Measurements from ENCODE around the gene CTDSPL.

CTDSPL gene

GRCh38 chr3:37885814-37886213 is 24.1 kb downstream of the CTDSPL start:
- H3K4me3 ChIP-seq (replicated peaks; ENCODE audit: insufficient read depth, low read length), result no peak overlapping the region
- no peak for DNase-seq (ENCODE audit: low read depth in 1 of 2, low spot score in 1 of 2)
- TF ChIP-seq GABPA (IDR thresholded peaks at IDR 0.05; ENCODE audit: low read depth) (no peak), SPI1 (IDR thresholded peaks at IDR 0.05; ENCODE audit: borderline replicate concordance, low read depth) (no peak), CTCF (IDR thresholded peaks at IDR 0.05; ENCODE audit: insufficient read depth, low read length) (no peak), REST (IDR thresholded peaks at IDR 0.05; ENCODE audit: insufficient replicate concordance, low read depth) (no peak), POLR2AphosphoS5 (IDR thresholded peaks at IDR 0.05; ENCODE audit: low read depth) (no peak)
- peaks cover 10% of the 10 kb centered on the region for H3K27me3 ChIP-seq (ENCODE audit: insufficient read depth, poor library complexity, severe bottlenecking)
- H3K27ac ChIP-seq (replicated peaks), result no peak overlapping the region

- peaks cover 10% of the 10 kb centered on the region for H3K27me3 ChIP-seq (ENCODE audit: insufficient read depth, poor library complexity, severe bottlenecking)
Observed at GRCh38 chr3:37886395-37886794, 24.7 kb downstream of the CTDSPL start.

GRCh38 chr3:37887062-37887461 is 25.4 kb downstream of the CTDSPL start:
- peaks cover 10% of the 10 kb centered on the region for H3K27me3 ChIP-seq (ENCODE audit: insufficient read depth, poor library complexity, severe bottlenecking)
- no peak for DNase-seq (ENCODE audit: low read depth in 1 of 2, low spot score in 1 of 2)
- TF ChIP-seq REST (IDR thresholded peaks at IDR 0.05; ENCODE audit: insufficient replicate concordance, low read depth) (no peak), POLR2AphosphoS5 (IDR thresholded peaks at IDR 0.05; ENCODE audit: low read depth) (no peak), CTCF (IDR thresholded peaks at IDR 0.05; ENCODE audit: insufficient read depth, low read length) (no peak), GABPA (IDR thresholded peaks at IDR 0.05; ENCODE audit: low read depth) (no peak), SPI1 (IDR thresholded peaks at IDR 0.05; ENCODE audit: borderline replicate concordance, low read depth) (no peak)
- no peak overlapping the region for H3K4me3 ChIP-seq (replicated peaks; ENCODE audit: insufficient read depth, low read length)
- no peak overlapping the region for H3K27ac ChIP-seq (replicated peaks)

More at GRCh38 chr3:37886395-37886794, 24.7 kb downstream of the CTDSPL start:
- DNase-seq (ENCODE audit: low read depth in 1 of 2, low spot score in 1 of 2), result no peak
- TF ChIP-seq POLR2AphosphoS5 (IDR thresholded peaks at IDR 0.05; ENCODE audit: low read depth) (no peak), GABPA (IDR thresholded peaks at IDR 0.05; ENCODE audit: low read depth) (no peak), REST (IDR thresholded peaks at IDR 0.05; ENCODE audit: insufficient replicate concordance, low read depth) (no peak), SPI1 (IDR thresholded peaks at IDR 0.05; ENCODE audit: borderline replicate concordance, low read depth) (no peak), CTCF (IDR thresholded peaks at IDR 0.05; ENCODE audit: insufficient read depth, low read length) (no peak)
- H3K27ac ChIP-seq (replicated peaks), result no peak overlapping the region
- no peak overlapping the region for H3K4me3 ChIP-seq (replicated peaks; ENCODE audit: insufficient read depth, low read length)

Measured in HL-60 (cell line).